Activated CD8-positive, alpha-beta memory T cell treated with anti-CD3 and anti-CD28 coated beads, Interleukin-2, amount 50 U/mL, for 24 hours (primary cell): ENCODE results near the gene GBX2.
"Not testable (repeated sequence)": the region's sequence is repeated elsewhere in the genome, so short reads cannot be mapped to it uniquely, and the experiment has no call there.

Experiments
- DNase-seq: peaks from one replicate; pipeline ENCODE4 v3.0.0-alpha.2; 2020; ENCODE audit errors: extremely low read depth

Gene GBX2

GRCh38 chr2:236156095-236156859 lies 11.9 kb downstream of the GBX2 start:
- no peak for DNase-seq

GRCh38 chr2:236155406-236155805 lies 12.8 kb downstream of the GBX2 start:
- DNase-seq = no peak

- DNase-seq = no peak
Measured at GRCh38 chr2:236146436-236146835, 21.8 kb downstream of the GBX2 start.

GRCh38 chr2:236143811-236144210 lies 24.4 kb downstream of the GBX2 start:
- no peak for DNase-seq

- not testable (repeated sequence) for DNase-seq
Measured at GRCh38 chr2:236141616-236142015, 26.6 kb downstream of the GBX2 start.

- no peak for DNase-seq
Measured at GRCh38 chr2:236137066-236137465, 31.1 kb downstream of the GBX2 start.

- DNase-seq = no peak
Measured at GRCh38 chr2:236136538-236136937, 31.6 kb downstream of the GBX2 start.

GRCh38 chr2:236133410-236134012 lies 34.7 kb downstream of the GBX2 start:
- no peak for DNase-seq

- no peak for DNase-seq
Measured at GRCh38 chr2:236131073-236131692, 37.0 kb downstream of the GBX2 start.

- DNase-seq = no peak
Measured at GRCh38 chr2:236130349-236130998, 37.7 kb downstream of the GBX2 start.

GRCh38 chr2:236129935-236130334 lies 38.3 kb downstream of the GBX2 start:
- DNase-seq = no peak

GRCh38 chr2:236128321-236128720 lies 39.9 kb downstream of the GBX2 start:
- DNase-seq = no peak

- no peak for DNase-seq
Measured at GRCh38 chr2:236127010-236127409, 41.2 kb downstream of the GBX2 start.

- no peak for DNase-seq
Measured at GRCh38 chr2:236125541-236125940, 42.6 kb downstream of the GBX2 start.

- DNase-seq = no peak
Measured at GRCh38 chr2:236124182-236124893, 43.8 kb downstream of the GBX2 start.

GRCh38 chr2:236123716-236124115 lies 44.5 kb downstream of the GBX2 start:
- no peak for DNase-seq

GRCh38 chr2:236122236-236122635 lies 46.0 kb downstream of the GBX2 start:
- no peak for DNase-seq

- DNase-seq = no peak
Measured at GRCh38 chr2:236121546-236121945, 46.6 kb downstream of the GBX2 start.

- DNase-seq = no peak
Measured at GRCh38 chr2:236120829-236121228, 47.4 kb downstream of the GBX2 start.

GRCh38 chr2:236120141-236120601 lies 48.0 kb downstream of the GBX2 start:
- no peak for DNase-seq

GRCh38 chr2:236119476-236119875 lies 48.7 kb downstream of the GBX2 start:
- no peak for DNase-seq

GRCh38 chr2:236119003-236119402 lies 49.2 kb downstream of the GBX2 start:
- DNase-seq = no peak
